ENCODE measurements around the gene DRC1. TPM values are rescaled to one million over a fixed set of nuclear protein-coding genes. Genes with fewer than 3 reads are reported as not detected.

DRC1 gene
- polyA plus RNA-seq, 1 donor from 2014 or later = 0.16 TPM

DNA sequence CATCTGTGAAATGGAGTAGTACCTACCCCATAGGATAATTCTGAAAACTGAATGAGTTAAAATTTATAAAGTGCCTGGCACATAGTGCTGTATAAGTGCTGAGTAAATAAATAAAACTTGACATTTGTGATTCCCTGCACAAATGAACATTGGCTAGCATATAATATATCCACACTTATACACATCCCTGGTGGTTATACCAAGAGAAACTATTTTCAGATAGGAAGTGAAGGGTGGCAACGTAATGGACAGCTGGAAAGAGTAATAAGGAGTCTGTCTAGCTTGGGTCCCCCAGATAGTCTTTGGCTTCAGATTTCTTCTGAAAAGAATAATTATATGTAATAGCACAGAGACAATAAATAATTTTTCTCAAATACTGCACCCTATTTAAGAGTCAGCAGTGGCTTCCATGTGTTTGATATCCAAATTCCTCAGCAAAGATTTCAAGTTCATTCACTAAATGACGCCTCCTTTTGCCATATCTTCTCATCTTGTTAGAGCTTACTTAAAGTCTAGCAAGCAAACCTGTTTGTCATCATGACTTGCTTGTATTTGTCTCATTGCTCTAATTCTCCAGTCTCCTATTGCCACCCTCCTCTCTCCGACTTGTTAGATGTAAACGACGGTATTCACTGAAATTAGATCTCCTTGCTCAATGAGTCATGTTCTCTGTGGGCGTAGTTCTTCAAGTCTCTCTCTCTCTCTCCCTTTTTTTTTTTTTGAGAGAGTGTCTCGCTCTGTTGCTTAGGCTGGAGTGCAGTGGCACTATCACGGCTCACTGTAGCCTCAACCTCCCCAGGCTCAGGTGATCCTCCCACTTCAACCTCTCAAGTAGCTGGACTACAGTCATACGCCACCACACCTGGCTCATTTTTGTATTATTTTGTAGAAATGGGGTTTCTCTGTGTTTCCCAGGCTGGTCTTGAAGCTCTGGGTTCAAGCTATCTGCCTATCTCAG, 46.4 kb upstream of the DRC1 start:
- Histone ChIP-seq H3K9ac (ENCODE audit: low read length) (no peak overlapping the region), H3K4me2 (ENCODE audit: low read length) (no peak overlapping the region)
- no peak for TF ChIP-seq POLR2AphosphoS5 (IDR thresholded peaks at IDR 0.05)
- TF ChIP-seq MXI1 (conservative IDR thresholded peaks at IDR 0.05; ENCODE audit: poor library complexity, severe bottlenecking) = no peak
- TF ChIP-seq TAF1 (IDR thresholded peaks at IDR 0.05; ENCODE audit: low read depth) = no peak
- TF ChIP-seq RAD21 (conservative IDR thresholded peaks at IDR 0.05) = no peak
- no peak for TF ChIP-seq SMC3 (conservative IDR thresholded peaks at IDR 0.05; ENCODE audit: poor library complexity)
- TF ChIP-seq, protein P1, sequence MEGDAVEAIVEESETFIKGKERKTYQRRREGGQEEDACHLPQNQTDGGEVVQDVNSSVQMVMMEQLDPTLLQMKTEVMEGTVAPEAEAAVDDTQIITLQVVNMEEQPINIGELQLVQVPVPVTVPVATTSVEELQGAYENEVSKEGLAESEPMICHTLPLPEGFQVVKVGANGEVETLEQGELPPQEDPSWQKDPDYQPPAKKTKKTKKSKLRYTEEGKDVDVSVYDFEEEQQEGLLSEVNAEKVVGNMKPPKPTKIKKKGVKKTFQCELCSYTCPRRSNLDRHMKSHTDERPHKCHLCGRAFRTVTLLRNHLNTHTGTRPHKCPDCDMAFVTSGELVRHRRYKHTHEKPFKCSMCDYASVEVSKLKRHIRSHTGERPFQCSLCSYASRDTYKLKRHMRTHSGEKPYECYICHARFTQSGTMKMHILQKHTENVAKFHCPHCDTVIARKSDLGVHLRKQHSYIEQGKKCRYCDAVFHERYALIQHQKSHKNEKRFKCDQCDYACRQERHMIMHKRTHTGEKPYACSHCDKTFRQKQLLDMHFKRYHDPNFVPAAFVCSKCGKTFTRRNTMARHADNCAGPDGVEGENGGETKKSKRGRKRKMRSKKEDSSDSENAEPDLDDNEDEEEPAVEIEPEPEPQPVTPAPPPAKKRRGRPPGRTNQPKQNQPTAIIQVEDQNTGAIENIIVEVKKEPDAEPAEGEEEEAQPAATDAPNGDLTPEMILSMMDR (IDR thresholded peaks at IDR 0.05; ENCODE audit: poor library complexity, severe bottlenecking) = no peak
- TF ChIP-seq, protein P2, sequence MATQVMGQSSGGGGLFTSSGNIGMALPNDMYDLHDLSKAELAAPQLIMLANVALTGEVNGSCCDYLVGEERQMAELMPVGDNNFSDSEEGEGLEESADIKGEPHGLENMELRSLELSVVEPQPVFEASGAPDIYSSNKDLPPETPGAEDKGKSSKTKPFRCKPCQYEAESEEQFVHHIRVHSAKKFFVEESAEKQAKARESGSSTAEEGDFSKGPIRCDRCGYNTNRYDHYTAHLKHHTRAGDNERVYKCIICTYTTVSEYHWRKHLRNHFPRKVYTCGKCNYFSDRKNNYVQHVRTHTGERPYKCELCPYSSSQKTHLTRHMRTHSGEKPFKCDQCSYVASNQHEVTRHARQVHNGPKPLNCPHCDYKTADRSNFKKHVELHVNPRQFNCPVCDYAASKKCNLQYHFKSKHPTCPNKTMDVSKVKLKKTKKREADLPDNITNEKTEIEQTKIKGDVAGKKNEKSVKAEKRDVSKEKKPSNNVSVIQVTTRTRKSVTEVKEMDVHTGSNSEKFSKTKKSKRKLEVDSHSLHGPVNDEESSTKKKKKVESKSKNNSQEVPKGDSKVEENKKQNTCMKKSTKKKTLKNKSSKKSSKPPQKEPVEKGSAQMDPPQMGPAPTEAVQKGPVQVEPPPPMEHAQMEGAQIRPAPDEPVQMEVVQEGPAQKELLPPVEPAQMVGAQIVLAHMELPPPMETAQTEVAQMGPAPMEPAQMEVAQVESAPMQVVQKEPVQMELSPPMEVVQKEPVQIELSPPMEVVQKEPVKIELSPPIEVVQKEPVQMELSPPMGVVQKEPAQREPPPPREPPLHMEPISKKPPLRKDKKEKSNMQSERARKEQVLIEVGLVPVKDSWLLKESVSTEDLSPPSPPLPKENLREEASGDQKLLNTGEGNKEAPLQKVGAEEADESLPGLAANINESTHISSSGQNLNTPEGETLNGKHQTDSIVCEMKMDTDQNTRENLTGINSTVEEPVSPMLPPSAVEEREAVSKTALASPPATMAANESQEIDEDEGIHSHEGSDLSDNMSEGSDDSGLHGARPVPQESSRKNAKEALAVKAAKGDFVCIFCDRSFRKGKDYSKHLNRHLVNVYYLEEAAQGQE (IDR thresholded peaks at IDR 0.05; ENCODE audit: borderline replicate concordance) = no peak
- TF ChIP-seq EZH2 (IDR thresholded peaks at IDR 0.05; ENCODE audit: borderline replicate concordance, insufficient read depth, low read length, poor library complexity, severe bottlenecking) = no peak
- no peak for TF ChIP-seq EP300 (conservative IDR thresholded peaks at IDR 0.05; ENCODE audit: poor library complexity, severe bottlenecking)

DNA sequence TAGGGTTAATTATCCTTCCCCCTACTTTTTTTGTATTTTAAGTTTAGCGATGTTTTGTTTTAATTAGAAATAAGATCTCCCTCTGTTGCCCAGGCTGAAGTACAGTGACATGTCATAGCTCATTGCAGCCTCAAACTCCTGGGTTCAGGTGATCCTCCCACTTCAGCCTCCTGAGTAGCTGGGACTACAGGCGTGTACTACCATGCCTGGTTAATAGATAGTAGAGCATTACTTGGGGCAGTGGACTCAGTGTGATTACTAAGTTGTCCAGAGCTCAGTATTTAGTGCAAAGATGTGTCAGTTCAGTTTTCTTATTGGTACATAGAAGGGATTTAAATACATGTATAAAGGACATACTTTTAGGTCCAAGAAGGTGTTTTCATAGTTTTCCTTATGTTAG, 45.6 kb upstream of the DRC1 start:
- no peaks in the 10 kb centered on the region for H3K27me3 ChIP-seq (ENCODE audit: insufficient read depth, low read depth, low read length)
- H3K79me2 ChIP-seq (replicated peaks; ENCODE audit: insufficient read depth, low read length) = peaks cover 26% of the 10 kb centered on the region
- TF ChIP-seq SMC3 (conservative IDR thresholded peaks at IDR 0.05; ENCODE audit: poor library complexity) = no peak
- TF ChIP-seq TAF1 (IDR thresholded peaks at IDR 0.05; ENCODE audit: low read depth) = no peak
- TF ChIP-seq POLR2AphosphoS5 (IDR thresholded peaks at IDR 0.05) = no peak
- no peak for TF ChIP-seq RAD21 (conservative IDR thresholded peaks at IDR 0.05)
- TF ChIP-seq EP300 (conservative IDR thresholded peaks at IDR 0.05; ENCODE audit: poor library complexity, severe bottlenecking) = no peak
- TF ChIP-seq, protein P2 (IDR thresholded peaks at IDR 0.05; ENCODE audit: borderline replicate concordance) = no peak
- no peak overlapping the region for H3K4me3 ChIP-seq (ENCODE audit: low read length)
- H3K9ac ChIP-seq (ENCODE audit: low read length) = no peak overlapping the region
- no peak overlapping the region for H3K27ac ChIP-seq (ENCODE audit: low read length)
- no peak overlapping the region for H2AFZ ChIP-seq (ENCODE audit: low read depth, low read length)
- H3K9me3 ChIP-seq (ENCODE audit: low read length) = no peaks in the 10 kb centered on the region
- H3K36me3 ChIP-seq (ENCODE audit: insufficient read depth, low read length) = no peaks in the 10 kb centered on the region
- no peaks in the 10 kb centered on the region for H3F3A ChIP-seq (ENCODE audit: insufficient read depth, low read length, poor library complexity, severe bottlenecking)
- no peak overlapping the region for H3K4me2 ChIP-seq (ENCODE audit: low read length)
- H4K20me1 ChIP-seq (ENCODE audit: insufficient read depth) = no peaks in the 10 kb centered on the region
- H3K9me2 ChIP-seq (ENCODE audit: insufficient read depth, low read length) = no peaks in the 10 kb centered on the region

More for the DNA sequence above, 46.4 kb upstream of the DRC1 start:
- Histone ChIP-seq H3K79me2 (replicated peaks; ENCODE audit: insufficient read depth, low read length) (peaks cover 30% of the 10 kb centered on the region), H2AFZ (ENCODE audit: low read depth, low read length) (no peak overlapping the region), H4K20me1 (ENCODE audit: insufficient read depth) (no peaks in the 10 kb centered on the region), H3K36me3 (ENCODE audit: insufficient read depth, low read length) (no peaks in the 10 kb centered on the region), H3K9me3 (ENCODE audit: low read length) (no peaks in the 10 kb centered on the region), H3K27me3 (ENCODE audit: insufficient read depth, low read depth, low read length) (no peaks in the 10 kb centered on the region), H3F3A (ENCODE audit: insufficient read depth, low read length, poor library complexity, severe bottlenecking) (no peaks in the 10 kb centered on the region), H3K4me3 (ENCODE audit: low read length) (no peak overlapping the region), H3K9me2 (ENCODE audit: insufficient read depth, low read length) (no peaks in the 10 kb centered on the region), H3K27ac (ENCODE audit: low read length) (no peak overlapping the region)

Measured in neural cell (in vitro differentiated cells).